Breast epithelium (tissue), 4 donors: ENCODE data around the gene HOXB7. TPM values are rescaled to one million over a fixed set of nuclear protein-coding genes. Genes with fewer than 3 reads are reported as not detected.

ENCODE experiments used
- DNase-seq, 2 donors: peaks; one replicate each; pipeline ENCODE4 v3.0.0-alpha.2; 2019; ENCODE audit warnings: low spot score in 2 of 2
- H3K27ac ChIP-seq, 2 donors: fragments of 200-600 bp; sonication (generic) in 1 of 2; one replicate each; pipeline ENCODE4 v1.5.1; 2016 to 2019; ENCODE audit warnings: mild to moderate bottlenecking in 1 of 2
- H3K27me3 ChIP-seq, 2 donors: fragments of 200-600 bp; sonication (generic) in 1 of 2; one replicate each; pipeline versions ENCODE4 v1.5.1 to v1.6.0; 2017 to 2019; ENCODE audit warnings: control low read depth in 1 of 2, mild to moderate bottlenecking in 1 of 2
- H3K36me3 ChIP-seq: fragments of 200-600 bp; one replicate; pipeline ENCODE4 v1.5.1; 2019
- H3K4me1 ChIP-seq, 2 donors: fragments of 200-600 bp; sonication (generic); one replicate each; pipeline ENCODE4 v1.5.1; 2016 to 2019; ENCODE audit warnings: control low read depth in 1 of 2
- H3K4me3 ChIP-seq, 3 donors: fragments of 200-600 bp; sonication (generic); 1 replicate in 2 of 3; 2 replicates in 1 of 3; pipeline ENCODE4 v1.5.1; 2016 to 2019; ENCODE audit warnings: mild to moderate bottlenecking in 3 of 3, moderate library complexity in 2 of 3
- H3K9me3 ChIP-seq, 2 donors: fragments of 200-600 bp; sonication (generic) in 1 of 2; one replicate each; pipeline ENCODE4 v1.5.1; 2016 to 2019; ENCODE audit warnings: control low read depth in 1 of 2
- POLR2A ChIP-seq: fragments of 450-650 bp; IDR thresholded peaks from one replicate; pipeline ENCODE4 v1.6.1; 2016; ENCODE audit warnings: antibody characterized with exemption, mild to moderate bottlenecking, moderate library complexity
- POLR2AphosphoS5 ChIP-seq, 3 donors: sonication (generic); formaldehyde crosslinking; IDR thresholded peaks; one replicate each; pipeline ENCODE4 v1.6.1; 2017; ENCODE audit warnings: antibody characterized with exemption in 3 of 3
- intact Hi-C: fragments of 100-400 bp; cut with DNase I; formaldehyde crosslinking; loops from one replicate; pipeline ENCODE4 v1.15.1; 2023; ENCODE audit warnings: low total_unique reads
- total RNA-seq, 3 donors: library from RNA; depleted of rRNA; stranded (reverse); fragments of >200 nt; gene quantifications; one replicate each; pipeline ENCODE4 v1.1.0, GENCODE V29; 2016
- TF ChIP-seq, protein P1 (sequence below), 3 donors: fragments of 450-650 bp; IDR thresholded peaks; one replicate each; pipeline ENCODE4 v1.5.1; 2016 to 2017; ENCODE audit warnings: antibody characterized with exemption in 3 of 3, mild to moderate bottlenecking in 3 of 3, moderate library complexity in 3 of 3

The HOXB7 gene
- total RNA-seq, 3 donors from 2014 or later, result 1.5 to 16.8 (median 4.3) TPM

DNA sequence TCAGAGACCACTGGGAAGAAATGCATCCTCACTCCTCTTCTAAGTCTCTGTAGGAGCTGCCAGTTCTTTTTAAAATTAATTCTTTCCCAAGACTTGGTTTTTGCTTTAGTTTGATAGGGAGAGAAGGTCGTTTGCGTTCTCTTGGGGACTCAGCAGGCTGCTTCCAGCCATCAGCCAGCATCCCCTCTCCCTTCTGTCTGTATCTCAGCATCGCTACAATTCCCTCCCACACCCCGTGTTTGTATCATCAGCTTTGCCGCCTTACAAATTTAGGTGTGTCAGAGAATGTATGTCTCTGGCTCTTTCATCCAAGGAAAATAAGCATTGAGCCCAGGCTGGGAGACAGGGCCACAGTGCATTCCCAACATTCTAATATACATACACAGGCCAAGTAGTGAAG is 11.5 kb downstream of the HOXB7 start:
- TF ChIP-seq POLR2AphosphoS5 (IDR thresholded peaks at IDR 0.05) (no peak), POLR2A (no peak)
- TF ChIP-seq, protein P1, sequence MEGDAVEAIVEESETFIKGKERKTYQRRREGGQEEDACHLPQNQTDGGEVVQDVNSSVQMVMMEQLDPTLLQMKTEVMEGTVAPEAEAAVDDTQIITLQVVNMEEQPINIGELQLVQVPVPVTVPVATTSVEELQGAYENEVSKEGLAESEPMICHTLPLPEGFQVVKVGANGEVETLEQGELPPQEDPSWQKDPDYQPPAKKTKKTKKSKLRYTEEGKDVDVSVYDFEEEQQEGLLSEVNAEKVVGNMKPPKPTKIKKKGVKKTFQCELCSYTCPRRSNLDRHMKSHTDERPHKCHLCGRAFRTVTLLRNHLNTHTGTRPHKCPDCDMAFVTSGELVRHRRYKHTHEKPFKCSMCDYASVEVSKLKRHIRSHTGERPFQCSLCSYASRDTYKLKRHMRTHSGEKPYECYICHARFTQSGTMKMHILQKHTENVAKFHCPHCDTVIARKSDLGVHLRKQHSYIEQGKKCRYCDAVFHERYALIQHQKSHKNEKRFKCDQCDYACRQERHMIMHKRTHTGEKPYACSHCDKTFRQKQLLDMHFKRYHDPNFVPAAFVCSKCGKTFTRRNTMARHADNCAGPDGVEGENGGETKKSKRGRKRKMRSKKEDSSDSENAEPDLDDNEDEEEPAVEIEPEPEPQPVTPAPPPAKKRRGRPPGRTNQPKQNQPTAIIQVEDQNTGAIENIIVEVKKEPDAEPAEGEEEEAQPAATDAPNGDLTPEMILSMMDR (IDR thresholded peaks at IDR 0.05), result no peak
- Histone ChIP-seq H3K27ac (no peak overlapping the region), H3K4me3 (no peak overlapping the region), H3K9me3 (no peaks in the 10 kb centered on the region), H3K4me1 (peaks cover 0 to 10% of the 10 kb centered on the region in 2 donors), H3K27me3 (peaks cover 0 to 99% of the 10 kb centered on the region in 2 donors), H3K36me3 (no peaks in the 10 kb centered on the region)
- intact Hi-C loops, result no loop called here
- DNase-seq, result no peak

DNA sequence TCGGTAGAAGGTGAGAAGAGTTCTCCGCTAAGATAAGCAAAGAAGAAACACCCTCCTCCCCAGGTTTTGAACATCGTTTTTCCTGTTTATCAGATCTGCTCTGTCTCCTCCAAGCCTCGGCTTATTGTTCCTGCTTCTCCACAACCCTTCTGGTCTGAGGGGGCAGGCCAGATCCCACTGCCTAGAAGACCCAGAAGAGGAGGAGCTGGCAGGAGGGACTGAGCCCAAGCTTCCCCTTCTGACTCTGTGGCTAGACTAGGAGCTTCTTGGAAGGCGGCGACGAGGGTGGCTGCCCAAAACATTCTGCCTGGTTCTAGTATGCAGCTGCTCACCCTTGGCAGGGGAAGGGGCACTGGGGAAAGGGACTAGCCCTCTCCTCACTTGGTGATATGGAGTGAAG is 12.1 kb downstream of the HOXB7 start:
- Histone ChIP-seq H3K36me3 (no peaks in the 10 kb centered on the region), H3K9me3 (no peaks in the 10 kb centered on the region), H3K4me3 (peak overlapping the region in 1 of 3 donors; percentile 70), H3K27me3 (peaks cover 0 to 97% of the 10 kb centered on the region in 2 donors), H3K27ac (peak overlapping the region in 1 of 2 donors; percentile 85), H3K4me1 (peaks cover 0 to 10% of the 10 kb centered on the region in 2 donors)
- TF ChIP-seq POLR2A (no peak), POLR2AphosphoS5 (IDR thresholded peaks at IDR 0.05) (no peak)
- TF ChIP-seq, protein P1 (IDR thresholded peaks at IDR 0.05), result no peak
- intact Hi-C loops, result no loop called here
- DNase-seq, result no peak

DNA sequence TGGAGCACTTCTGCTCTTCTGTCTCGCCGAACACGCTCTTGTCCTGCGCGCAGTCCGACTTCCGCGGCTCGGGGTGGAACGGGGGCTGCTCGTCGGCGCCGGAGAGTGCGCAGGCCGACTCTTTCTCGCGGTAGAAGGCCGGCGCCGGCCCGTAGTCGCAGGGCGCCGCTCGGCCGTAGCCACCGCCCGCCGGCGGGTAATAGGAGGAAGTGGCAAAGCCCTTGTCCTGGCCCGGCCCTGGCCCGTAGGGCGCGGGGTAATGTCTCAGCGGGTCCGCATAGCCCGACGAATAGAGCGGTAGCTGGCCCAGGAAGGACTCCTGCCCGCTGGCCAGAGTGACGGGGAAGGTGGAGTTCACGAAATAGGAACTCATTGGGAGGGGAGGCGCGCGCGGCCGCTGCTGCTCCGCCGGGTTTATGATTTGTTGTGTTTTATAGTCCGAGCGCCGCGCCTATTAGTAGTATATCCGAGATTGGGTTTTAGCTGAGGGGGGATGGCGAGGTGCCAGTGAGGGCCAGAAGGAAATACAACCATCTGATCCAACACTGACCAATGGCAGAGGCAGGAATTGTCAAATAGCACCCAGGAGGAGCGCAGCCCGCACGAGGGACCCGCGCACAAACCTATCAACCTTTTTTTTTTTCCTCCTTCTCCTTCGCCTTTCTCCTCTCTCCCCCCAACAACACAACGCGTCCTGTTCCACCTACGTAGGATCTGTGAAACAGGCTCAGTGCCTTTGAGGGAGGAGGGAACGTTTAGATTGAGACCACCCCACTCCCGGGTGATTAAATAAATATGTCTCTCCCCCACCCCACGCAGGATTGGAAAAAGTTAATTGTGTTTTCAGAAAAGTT is 12.8 kb downstream of the HOXB7 start:
- Histone ChIP-seq H3K4me1 (peaks cover 0 to 10% of the 10 kb centered on the region in 2 donors), H3K27ac (peak overlapping the region; percentile 14 to 85), H3K4me3 (peak overlapping the region; percentile 49 to 70 (median 59)), H3K36me3 (no peaks in the 10 kb centered on the region), H3K9me3 (no peaks in the 10 kb centered on the region), H3K27me3 (peaks cover 0 to 95% of the 10 kb centered on the region in 2 donors)
- DNase-seq, result no peak
- peak in 2 of 3 donors; percentile 14 to 32 for TF ChIP-seq POLR2AphosphoS5 (IDR thresholded peaks at IDR 0.05)
- no peak for TF ChIP-seq POLR2A
- TF ChIP-seq, protein P1 (IDR thresholded peaks at IDR 0.05), result no peak
- intact Hi-C loops, result no loop called here

DNA sequence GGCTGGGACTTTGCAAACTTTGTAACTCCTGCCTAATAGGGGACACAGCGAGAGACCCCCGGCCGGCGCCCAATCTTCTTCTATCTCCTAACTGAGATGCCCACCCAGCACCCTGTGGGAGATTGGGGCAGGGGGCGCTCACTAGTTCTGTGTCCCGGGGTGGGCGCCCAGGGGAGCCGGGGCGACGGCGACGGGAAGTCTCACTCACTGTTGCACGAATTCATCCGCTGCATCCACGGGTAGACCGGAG is 13.4 kb downstream of the HOXB7 start:
- Histone ChIP-seq H3K4me1 (peaks cover 0 to 10% of the 10 kb centered on the region in 2 donors), H3K36me3 (no peaks in the 10 kb centered on the region), H3K27ac (peak overlapping the region; percentile 14 to 85), H3K9me3 (no peaks in the 10 kb centered on the region), H3K27me3 (peaks cover 0 to 95% of the 10 kb centered on the region in 2 donors), H3K4me3 (peak overlapping the region; percentile 49 to 70 (median 59))
- intact Hi-C loops, result no loop called here
- DNase-seq, result no peak
- TF ChIP-seq, protein P1 (IDR thresholded peaks at IDR 0.05), result no peak
- TF ChIP-seq POLR2A, result no peak
- TF ChIP-seq POLR2AphosphoS5 (IDR thresholded peaks at IDR 0.05), result no peak

DNA sequence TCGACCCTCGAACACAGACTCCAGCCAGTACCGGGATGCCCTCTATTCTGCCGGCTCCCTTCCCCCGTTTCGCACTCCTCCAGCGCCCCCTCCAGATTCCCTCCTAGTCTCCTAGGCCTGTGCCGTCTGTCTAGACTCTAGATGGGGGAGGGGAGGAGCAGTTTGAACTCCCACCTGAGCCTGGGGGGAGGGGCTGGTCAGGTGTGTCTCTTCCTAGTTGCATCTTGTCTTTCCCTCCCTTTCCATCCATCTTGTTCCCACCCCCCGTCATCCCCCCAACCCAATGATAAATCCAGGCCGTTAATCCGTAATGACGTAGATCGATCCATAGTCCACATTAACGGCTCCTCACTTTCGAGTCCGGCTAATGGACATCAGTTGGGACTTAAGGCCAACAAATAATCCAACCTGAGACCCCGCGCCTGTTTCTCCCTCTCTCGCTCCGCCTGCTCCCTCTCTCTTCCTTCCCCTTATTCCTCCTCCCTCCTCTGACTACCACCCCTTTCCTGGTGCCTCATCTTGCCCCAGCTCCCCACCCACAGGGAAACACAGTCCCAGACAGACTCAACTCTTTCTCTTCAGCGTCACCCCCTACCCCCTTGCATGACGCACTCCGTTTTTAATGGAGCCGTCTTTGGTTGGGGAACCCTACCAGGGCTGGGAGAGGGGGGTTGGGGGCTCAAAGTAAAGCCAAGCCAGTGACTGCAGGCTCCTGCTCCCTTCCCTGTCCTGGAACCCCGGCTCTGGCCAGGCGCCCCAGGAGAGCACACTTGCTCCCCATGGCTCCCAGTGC is 13.9 kb downstream of the HOXB7 start:
- intact Hi-C loops, result no loop called here
- peak overlapping the region; percentile 49 to 70 (median 59) for H3K4me3 ChIP-seq
- H3K4me1 ChIP-seq, result peaks cover 0 to 10% of the 10 kb centered on the region in 2 donors
- H3K27me3 ChIP-seq, result peaks cover 0 to 95% of the 10 kb centered on the region in 2 donors
- no peak for DNase-seq
- H3K36me3 ChIP-seq, result no peaks in the 10 kb centered on the region
- H3K27ac ChIP-seq, result peak overlapping the region in 1 of 2 donors; percentile 85
- TF ChIP-seq POLR2A, result no peak
- TF ChIP-seq, protein P1 (IDR thresholded peaks at IDR 0.05), result no peak
- TF ChIP-seq POLR2AphosphoS5 (IDR thresholded peaks at IDR 0.05), result no peak
- no peaks in the 10 kb centered on the region for H3K9me3 ChIP-seq
